ENCODE data around the gene ZMYM4.

DNA sequence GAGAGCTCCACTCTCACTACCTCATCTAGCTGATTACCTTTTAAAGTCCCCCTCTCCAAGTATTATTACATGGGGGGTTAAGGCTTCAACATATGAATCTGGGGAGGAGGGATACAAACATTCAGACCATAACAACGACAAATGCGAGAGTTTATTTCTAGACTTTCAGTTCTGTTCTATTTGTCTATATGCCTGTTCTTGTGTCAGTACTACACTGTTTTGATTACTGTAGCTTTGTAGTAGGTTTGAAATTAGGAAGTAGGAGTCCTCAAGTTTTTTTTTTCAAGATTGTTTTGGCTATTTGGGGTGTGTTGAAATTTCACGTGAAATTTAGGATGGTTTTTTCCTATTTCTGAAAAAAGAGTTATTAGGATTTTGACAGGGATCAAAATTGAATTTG is 16.3 kb downstream of the ZMYM4 start:
- TF ChIP-seq YY1 (IDR thresholded peaks at IDR 0.05; ENCODE audit: insufficient read depth, insufficient read length) (no peak), ZNF274 (IDR thresholded peaks at IDR 0.05; ENCODE audit: low read depth, low read length) (no peak), SUZ12 (IDR thresholded peaks at IDR 0.05; ENCODE audit: extremely low read depth, insufficient read depth, insufficient read length) (no peak)
